K562 (cell line): Measurements from ENCODE around the gene TRAPPC12. TPM values are rescaled to one million over a fixed set of nuclear protein-coding genes. Genes with fewer than 3 reads are reported as not detected.

Source experiments
- HDAC8 ChIP-seq: fragments of 450-650 bp; IDR thresholded peaks from 2 replicates; pipeline ENCODE4 v1.6.1; 2016; ENCODE audit warnings: mild to moderate bottlenecking, missing genetic modification characterization, moderate library complexity, missing compliant biosample characterization
- ID3 ChIP-seq, 2 experiments: fragments of 250-450 bp in 1 of 2; fragments of 450-650 bp in 1 of 2; sonication (Bioruptor Pico) in 1 of 2; IDR thresholded peaks; 2 replicates each; pipeline versions ENCODE4 v1.6.1 to v1.8.0; 2016 to 2021; ENCODE audit warnings: mild to moderate bottlenecking in 2 of 2, moderate library complexity in 2 of 2, missing compliant biosample characterization in 1 of 2, missing genetic modification characterization in 1 of 2
- PCBP2 ChIP-seq: fragments of 200-400 bp; formaldehyde crosslinking; IDR thresholded peaks from 2 replicates; pipeline ENCODE4 v1.6.1; 2018; ENCODE audit warnings: low read length, low read depth, mild to moderate bottlenecking, moderate library complexity; ENCODE audit not compliant: poor library complexity, severe bottlenecking
- PHF20 ChIP-seq: fragments of 450-650 bp; IDR thresholded peaks from 2 replicates; pipeline ENCODE4 v1.6.1; 2018; ENCODE audit not compliant: partially characterized antibody
- TFAM ChIP-seq: fragments of 250-450 bp; sonication (Bioruptor Pico); conservative IDR thresholded peaks from 2 replicates; pipeline ENCODE4 v1.5.0; 2021; ENCODE audit warnings: mild to moderate bottlenecking, moderate library complexity
- TRIM24 ChIP-seq, 2 experiments: fragments of 450-650 bp; IDR thresholded peaks; 2 replicates each; pipeline ENCODE4 v1.6.1; 2016
- polyA plus RNA-seq, 8 experiments: library from polyadenylated mRNA; depleted of rRNA in 4 of 8; stranded (reverse) in 5 of 8; unstranded in 3 of 8; fragments of >200 nt; fragmentation: Nextera tagmentation in 2 of 8; fragmentation: Illumina TruSeq in 1 of 8; extraction: Ambion mirVana in 2 of 8; extraction: Trizol in 1 of 8; gene quantifications; 2 replicates each; pipeline versions ENCODE4 v1.2.1 to v1.2.3, GENCODE V29; 2011 to 2014; ENCODE audit warnings: inconsistent platforms in 1 of 8, missing spikeins in 1 of 8
- total RNA-seq, 7 experiments: library from RNA; depleted of rRNA in 6 of 7; stranded (reverse); fragments of >200 nt in 6 of 7; fragmentation: Illumina TruSeq in 2 of 7; extraction: Trizol in 2 of 7; gene quantifications; 2 replicates each; pipeline versions ENCODE4 v1.2.1 to v1.2.3, GENCODE V29; 2011 to 2021; ENCODE audit warnings: low replicate concordance in 1 of 7
- TF ChIP-seq, protein P1 (sequence below): fragments of 250-450 bp; sonication (Bioruptor Pico); IDR thresholded peaks from 2 replicates; pipeline ENCODE4 v1.8.0; 2022; ENCODE audit warnings: moderate library complexity, mild to moderate bottlenecking, inconsistent platforms
- TF ChIP-seq, protein P2 (sequence below): sonication (generic); formaldehyde crosslinking; IDR thresholded peaks from 2 replicates; pipeline ENCODE4 v1.8.1; 2022; ENCODE audit warnings: missing genetic modification reagents
- TF ChIP-seq, protein P3 (sequence below), 2 experiments: fragments of 450-650 bp; IDR thresholded peaks; 2 replicates each; pipeline ENCODE4 v1.6.1; 2016; ENCODE audit warnings: mild to moderate bottlenecking in 2 of 2, borderline replicate concordance in 1 of 2, low read depth in 1 of 2, moderate library complexity in 1 of 2

TRAPPC12 gene
- total and polyA plus RNA-seq, 9 of the 15 experiments (the other 6 are each of a cell fraction or from before 2014, with no cell fraction given), result 8.0 to 75.2 (median 39.1) TPM

GRCh38 chr2:3449086-3449485, 69.6 kb downstream of the TRAPPC12 start (continued):
- TF ChIP-seq, protein P1, sequence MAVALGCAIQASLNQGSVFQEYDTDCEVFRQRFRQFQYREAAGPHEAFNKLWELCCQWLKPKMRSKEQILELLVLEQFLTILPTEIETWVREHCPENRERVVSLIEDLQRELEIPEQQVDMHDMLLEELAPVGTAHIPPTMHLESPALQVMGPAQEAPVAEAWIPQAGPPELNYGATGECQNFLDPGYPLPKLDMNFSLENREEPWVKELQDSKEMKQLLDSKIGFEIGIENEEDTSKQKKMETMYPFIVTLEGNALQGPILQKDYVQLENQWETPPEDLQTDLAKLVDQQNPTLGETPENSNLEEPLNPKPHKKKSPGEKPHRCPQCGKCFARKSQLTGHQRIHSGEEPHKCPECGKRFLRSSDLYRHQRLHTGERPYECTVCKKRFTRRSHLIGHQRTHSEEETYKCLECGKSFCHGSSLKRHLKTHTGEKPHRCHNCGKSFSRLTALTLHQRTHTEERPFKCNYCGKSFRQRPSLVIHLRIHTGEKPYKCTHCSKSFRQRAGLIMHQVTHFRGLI, result no peak
- TF ChIP-seq, protein P2, sequence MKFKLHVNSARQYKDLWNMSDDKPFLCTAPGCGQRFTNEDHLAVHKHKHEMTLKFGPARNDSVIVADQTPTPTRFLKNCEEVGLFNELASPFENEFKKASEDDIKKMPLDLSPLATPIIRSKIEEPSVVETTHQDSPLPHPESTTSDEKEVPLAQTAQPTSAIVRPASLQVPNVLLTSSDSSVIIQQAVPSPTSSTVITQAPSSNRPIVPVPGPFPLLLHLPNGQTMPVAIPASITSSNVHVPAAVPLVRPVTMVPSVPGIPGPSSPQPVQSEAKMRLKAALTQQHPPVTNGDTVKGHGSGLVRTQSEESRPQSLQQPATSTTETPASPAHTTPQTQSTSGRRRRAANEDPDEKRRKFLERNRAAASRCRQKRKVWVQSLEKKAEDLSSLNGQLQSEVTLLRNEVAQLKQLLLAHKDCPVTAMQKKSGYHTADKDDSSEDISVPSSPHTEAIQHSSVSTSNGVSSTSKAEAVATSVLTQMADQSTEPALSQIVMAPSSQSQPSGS (CRISPR knock-in tag), result no peak
- no peak for TF ChIP-seq TRIM24 (IDR thresholded peaks at IDR 0.05)
- TF ChIP-seq HDAC8 (tag), result no peak
- TF ChIP-seq PCBP2, result no peak
- TF ChIP-seq, protein P3, sequence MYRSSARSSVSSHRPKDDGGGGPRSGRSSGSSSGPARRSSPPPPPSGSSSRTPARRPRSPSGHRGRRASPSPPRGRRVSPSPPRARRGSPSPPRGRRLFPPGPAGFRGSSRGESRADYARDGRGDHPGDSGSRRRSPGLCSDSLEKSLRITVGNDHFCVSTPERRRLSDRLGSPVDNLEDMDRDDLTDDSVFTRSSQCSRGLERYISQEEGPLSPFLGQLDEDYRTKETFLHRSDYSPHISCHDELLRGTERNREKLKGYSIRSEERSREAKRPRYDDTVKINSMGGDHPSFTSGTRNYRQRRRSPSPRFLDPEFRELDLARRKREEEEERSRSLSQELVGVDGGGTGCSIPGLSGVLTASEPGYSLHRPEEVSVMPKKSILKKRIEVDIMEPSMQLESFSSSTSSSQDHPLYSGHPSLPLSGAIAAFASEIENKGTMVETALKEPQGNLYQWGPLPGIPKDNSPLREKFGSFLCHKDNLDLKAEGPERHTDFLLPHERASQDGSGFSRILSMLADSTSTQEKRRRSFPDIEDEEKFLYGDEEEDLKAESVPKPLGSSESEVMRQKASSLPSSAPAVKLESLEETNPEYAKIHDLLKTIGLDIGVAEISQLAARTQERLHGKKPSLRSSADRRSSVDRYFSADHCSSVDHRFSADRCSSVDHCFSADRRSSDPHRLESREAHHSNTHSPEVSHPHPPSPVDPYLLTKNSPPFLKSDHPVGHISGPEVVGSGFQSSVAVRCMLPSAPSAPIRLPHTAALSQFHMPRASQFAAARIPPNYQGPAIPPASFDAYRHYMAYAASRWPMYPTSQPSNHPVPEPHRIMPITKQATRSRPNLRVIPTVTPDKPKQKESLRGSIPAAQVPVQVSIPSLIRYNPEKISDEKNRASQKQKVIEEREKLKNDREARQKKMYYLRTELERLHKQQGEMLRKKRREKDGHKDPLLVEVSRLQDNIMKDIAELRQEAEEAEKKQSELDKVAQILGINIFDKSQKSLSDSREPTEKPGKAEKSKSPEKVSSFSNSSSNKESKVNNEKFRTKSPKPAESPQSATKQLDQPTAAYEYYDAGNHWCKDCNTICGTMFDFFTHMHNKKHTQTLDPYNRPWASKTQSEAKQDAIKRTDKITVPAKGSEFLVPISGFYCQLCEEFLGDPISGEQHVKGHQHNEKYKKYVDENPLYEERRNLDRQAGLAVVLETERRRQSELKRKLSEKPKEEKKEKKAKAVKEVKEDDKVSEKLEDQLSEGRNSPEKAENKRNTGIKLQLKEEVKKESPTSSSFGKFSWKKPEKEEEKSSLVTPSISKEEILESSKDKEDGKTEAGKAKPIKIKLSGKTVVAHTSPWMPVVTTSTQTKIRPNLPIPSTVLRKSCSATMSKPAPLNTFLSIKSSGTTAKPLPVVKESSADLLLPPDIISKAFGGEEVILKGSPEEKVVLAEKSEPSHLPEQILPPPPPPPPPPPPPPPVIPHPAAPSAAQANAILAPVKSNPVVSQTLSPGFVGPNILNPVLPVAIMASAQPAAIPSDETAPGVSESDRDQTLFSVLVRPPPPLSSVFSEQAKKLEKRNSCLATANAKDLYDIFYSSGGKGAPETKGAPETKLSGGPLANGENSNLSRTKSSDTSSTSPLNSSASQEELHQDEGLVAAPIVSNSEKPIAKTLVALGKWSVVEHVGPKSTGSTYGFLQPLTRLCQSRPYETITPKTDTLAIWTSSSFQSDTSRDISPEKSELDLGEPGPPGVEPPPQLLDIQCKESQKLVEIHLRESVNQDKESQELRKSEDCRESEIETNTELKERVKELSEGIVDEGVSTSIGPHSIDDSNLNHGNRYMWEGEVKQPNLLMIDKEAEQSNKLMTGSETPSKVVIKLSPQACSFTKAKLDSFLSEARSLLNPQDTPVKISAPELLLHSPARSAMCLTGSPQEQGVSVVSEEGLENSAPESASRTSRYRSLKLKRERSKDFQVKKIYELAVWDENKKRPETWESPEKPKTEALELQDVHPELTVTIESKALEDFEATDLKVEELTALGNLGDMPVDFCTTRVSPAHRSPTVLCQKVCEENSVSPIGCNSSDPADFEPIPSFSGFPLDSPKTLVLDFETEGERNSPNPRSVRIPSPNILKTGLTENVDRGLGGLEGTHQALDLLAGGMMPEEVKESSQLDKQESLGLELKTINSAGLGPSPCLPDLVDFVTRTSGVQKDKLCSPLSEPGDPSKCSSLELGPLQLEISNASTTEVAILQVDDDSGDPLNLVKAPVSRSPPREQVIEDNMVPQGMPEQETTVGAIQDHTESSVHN (IDR thresholded peaks at IDR 0.05; ENCODE audit: borderline replicate concordance in 1 of 2, low read depth in 1 of 2), result no peak
- TF ChIP-seq PHF20, result no peak
- TF ChIP-seq TFAM (CRISPR knock-in tag), result no peak
- no peak for TF ChIP-seq ID3 (CRISPR knock-in tag; IDR thresholded peaks at IDR 0.05)
- no peak for TF ChIP-seq ID3 (tag; IDR thresholded peaks at IDR 0.05)
